ENCODE measurements around the gene PRRT4. TPM values are rescaled to one million over a fixed set of nuclear protein-coding genes. Genes with fewer than 3 reads are reported as not detected.

The PRRT4 gene
- total and polyA plus RNA-seq, 5 experiments from 2014 or later = 0.07 to 0.96 (median 0.34) TPM

DNA sequence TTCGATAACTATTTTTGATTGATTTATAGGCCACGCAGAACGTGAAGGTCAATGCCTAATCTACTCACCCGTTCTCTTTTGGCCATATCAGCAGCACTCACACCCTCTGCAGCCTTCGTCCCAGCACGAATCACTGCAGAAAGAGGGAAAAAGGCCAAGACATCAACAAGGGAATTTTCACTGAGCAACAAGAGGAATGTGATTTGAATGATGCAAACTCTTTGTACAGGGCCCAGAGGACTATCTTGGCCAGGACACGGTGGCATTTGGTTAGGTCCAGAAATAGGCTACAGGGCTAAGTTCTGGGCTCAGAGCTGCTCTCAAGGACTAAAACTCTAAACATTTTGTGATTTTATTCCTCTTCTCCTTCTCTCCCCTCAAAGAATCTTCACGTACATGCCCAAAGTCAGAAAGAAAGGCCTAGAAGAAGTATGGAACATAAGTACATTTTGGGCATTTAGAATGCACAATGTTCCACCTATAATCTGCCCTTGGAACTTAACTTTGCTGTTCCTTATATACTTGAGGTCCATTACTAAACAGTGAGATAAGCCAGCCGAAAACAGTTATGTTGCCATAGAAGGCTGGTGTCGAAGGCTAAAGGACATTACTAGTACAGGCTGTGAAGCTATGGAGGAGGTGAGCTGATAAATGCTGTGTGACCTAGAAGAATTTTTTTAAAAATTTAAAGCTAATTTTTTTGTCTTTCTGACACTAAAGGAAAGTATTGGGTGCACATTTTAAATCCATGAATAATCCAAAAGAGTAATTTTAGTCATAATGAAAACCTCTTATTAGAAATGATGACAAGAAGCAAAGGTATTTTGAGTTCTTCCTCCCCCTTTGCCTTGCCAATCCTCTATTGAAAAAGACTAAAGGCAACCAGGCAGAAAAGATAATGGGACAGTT, 37.8 kb downstream of the PRRT4 start:
- POLR2A ChIA-PET = interaction anchor here (0.6 kb wide), 2 partner anchors 66 to 615 kb away, joined by 3 read pairs; no protein-coding TSS in a partner anchor
- Mint-ChIP-seq H3K36me3 (peaks cover 0 to 75% (median 28%) of the 10 kb centered on the region in 3 donors), H3K9me3 (no peaks in the 10 kb centered on the region), H3K27ac (peak overlapping the region in 5 of 10 donors; percentile 12 to 77 (median 26)), H3K4me3 (no peak overlapping the region), H3K4me1 (peaks cover 16 to 42% (median 42%) of the 10 kb centered on the region in 4 donors), H3K27me3 (no peaks in the 10 kb centered on the region)
- DNase-seq (no peak), ATAC-seq (no peak)

DNA sequence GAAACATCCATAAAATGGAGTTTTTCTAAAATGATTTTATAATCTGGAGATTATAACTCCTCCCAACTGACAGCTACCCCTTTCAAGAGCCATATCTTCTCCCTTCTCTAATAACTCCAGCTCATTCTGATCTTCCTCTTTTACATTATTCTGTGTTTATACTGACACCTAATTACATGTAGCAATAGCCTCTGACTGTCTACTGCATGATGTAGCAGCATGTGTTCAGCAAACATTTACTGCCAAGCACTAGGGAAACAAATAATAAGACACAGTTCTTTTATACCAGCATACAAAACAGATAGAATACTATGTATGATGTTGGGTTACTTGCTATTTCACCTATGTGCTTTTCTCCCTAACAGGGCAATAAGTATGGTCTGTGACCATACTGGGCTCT, 38.5 kb downstream of the PRRT4 start:
- POLR2A ChIA-PET = interaction anchor here (0.6 to 0.7 kb wide), 2 partner anchors 17 to 614 kb away, joined by 3 read pairs; no protein-coding TSS in a partner anchor
- peaks cover 20 to 46% (median 45%) of the 10 kb centered on the region in 4 donors for H3K4me1 Mint-ChIP-seq
- H3K27me3 Mint-ChIP-seq = no peaks in the 10 kb centered on the region
- no peak overlapping the region for H3K4me3 Mint-ChIP-seq
- peak overlapping the region in 5 of 10 donors; percentile 12 to 77 (median 25) for H3K27ac Mint-ChIP-seq
- no peak for ATAC-seq
- no peak for DNase-seq
- H3K9me3 Mint-ChIP-seq = no peaks in the 10 kb centered on the region
- H3K36me3 Mint-ChIP-seq = peaks cover 0 to 75% (median 24%) of the 10 kb centered on the region in 3 donors

DNA sequence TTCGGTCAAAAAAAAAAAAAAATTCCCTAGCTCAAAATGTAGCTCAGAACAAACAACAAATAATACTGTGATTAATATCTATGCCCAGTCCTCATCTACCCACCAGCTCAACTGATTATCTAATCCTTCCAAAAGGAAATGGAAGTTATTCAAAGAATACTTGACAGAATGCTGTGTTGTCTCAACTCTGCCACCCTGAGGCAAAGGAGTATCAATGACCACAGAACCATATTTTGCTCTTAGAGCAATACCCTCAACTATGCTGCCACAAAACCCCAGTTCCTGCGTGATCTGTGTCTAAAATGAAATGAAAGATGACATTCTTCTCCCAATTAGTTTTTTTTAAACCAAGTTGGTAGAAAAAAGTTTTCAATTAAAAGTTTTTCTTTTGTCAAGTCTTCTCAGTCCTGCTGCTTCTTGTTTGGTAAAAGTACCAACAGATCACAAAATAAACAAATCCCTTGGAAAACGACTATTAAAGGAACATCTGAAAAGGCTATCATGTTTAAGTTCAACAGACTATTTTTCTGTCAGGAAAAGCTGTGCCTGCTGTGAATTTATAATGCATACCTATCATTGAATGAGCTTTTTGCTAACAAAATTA, 39.3 kb downstream of the PRRT4 start:
- peaks cover 8 to 76% (median 33%) of the 10 kb centered on the region in 3 donors for H3K36me3 Mint-ChIP-seq
- H3K4me1 Mint-ChIP-seq = peaks cover 20 to 46% (median 45%) of the 10 kb centered on the region in 4 donors
- ATAC-seq (peak; percentile 83 to 92), DNase-seq (peak in 6 of 10 donors; percentile 10 to 48 (median 31))
- H3K27me3 Mint-ChIP-seq = no peaks in the 10 kb centered on the region
- no peaks in the 10 kb centered on the region for H3K9me3 Mint-ChIP-seq
- POLR2A ChIA-PET = interaction anchor here (0.7 to 1.8 kb wide), 3 partner anchors 18 to 61 kb away, joined by 3 to 5 read pairs (median 4); partner anchors contain the start of gene RBM28
- peak overlapping the region in 9 of 10 donors; percentile 7 to 72 (median 41) for H3K4me3 Mint-ChIP-seq
- peak overlapping the region in 9 of 10 donors; percentile 23 to 82 (median 75) for H3K27ac Mint-ChIP-seq

DNA sequence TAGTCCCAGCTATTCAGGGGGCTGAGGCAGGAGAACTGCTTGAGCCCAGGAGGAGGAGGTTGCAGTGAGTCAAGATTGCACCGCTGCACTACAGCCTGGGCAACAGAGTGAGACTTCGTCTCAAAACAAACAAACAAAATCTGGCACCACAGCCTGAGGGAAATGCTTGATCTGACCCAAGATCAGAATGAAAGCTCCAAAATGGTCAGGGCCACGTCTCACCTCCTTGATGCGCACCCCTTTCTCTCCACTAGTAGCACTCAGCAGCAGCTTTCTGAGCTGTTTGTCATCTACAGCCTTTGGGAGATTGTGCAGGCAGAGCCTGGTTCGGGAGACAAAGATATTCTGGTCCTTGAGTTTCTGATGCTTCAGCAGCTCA, 40.5 kb downstream of the PRRT4 start:
- Mint-ChIP-seq H3K27me3 (no peaks in the 10 kb centered on the region), H3K4me3 (peak overlapping the region; percentile 3 to 78 (median 68)), H3K27ac (peak overlapping the region; percentile 72 to 94 (median 88)), H3K36me3 (peaks cover 12 to 76% (median 40%) of the 10 kb centered on the region in 3 donors), H3K9me3 (no peaks in the 10 kb centered on the region), H3K4me1 (peaks cover 20 to 48% (median 46%) of the 10 kb centered on the region in 4 donors)
- peak in 1 of 10 donors; percentile 12 for DNase-seq
- ATAC-seq = no peak
- POLR2A ChIA-PET = interaction anchor here (1.8 kb wide), 1 partner anchor 23 kb away, joined by 5 read pairs; the partner anchor contains the start of gene RBM28

DNA sequence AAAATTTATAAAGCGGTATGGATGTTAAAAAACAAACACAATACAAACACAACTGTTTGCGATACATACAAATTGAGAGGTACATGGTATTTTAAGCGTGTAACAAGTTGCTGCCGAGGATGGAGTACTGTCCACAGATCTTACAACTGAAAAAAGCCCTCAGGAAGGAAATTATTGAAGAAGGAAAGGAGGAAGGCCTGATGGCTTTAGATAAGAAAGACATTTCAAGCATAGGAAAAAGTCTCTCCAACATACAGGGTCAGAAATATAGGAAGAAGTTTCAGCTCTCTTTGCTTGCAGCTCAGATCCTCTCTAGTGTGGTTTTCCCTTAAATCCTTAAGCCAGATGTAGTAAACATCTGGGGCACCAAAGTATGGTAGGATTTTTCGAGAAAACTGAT, 42.8 kb downstream of the PRRT4 start:
- POLR2A ChIA-PET = no interaction called here
- no peaks in the 10 kb centered on the region for H3K9me3 Mint-ChIP-seq
- DNase-seq = no peak
- no peak for ATAC-seq
- peak overlapping the region in 9 of 10 donors; percentile 3 to 94 (median 77) for H3K27ac Mint-ChIP-seq
- peak overlapping the region in 1 of 10 donors; percentile 72 for H3K4me3 Mint-ChIP-seq
- H3K4me1 Mint-ChIP-seq = peaks cover 20 to 59% (median 51%) of the 10 kb centered on the region in 4 donors
- H3K36me3 Mint-ChIP-seq = peaks cover 19 to 75% (median 44%) of the 10 kb centered on the region in 3 donors
- H3K27me3 Mint-ChIP-seq = no peaks in the 10 kb centered on the region

DNA sequence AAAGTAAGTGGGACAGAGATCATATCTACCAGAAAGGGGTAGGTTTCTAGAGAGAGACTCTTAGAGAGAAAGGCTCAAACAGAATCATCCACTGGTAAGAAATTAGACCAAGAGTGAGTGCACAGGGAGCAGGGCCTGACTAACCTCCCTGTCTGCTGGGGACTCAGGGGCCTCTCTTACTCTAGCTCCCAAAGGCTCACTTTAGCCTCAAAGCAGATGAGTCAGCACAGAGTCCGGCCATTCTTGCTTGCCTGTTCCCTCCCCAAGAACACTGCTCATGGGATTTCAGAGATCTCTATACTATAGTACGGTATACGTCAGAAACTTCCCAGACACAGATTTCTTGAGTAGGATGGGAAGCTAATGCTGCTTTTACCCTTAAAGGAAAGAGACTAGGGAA, 50.5 kb downstream of the PRRT4 start:
- Mint-ChIP-seq H3K9me3 (no peaks in the 10 kb centered on the region), H3K27me3 (no peaks in the 10 kb centered on the region), H3K36me3 (peaks cover 18 to 97% (median 43%) of the 10 kb centered on the region in 3 donors), H3K4me1 (peaks cover 0 to 13% (median 6%) of the 10 kb centered on the region in 4 donors), H3K27ac (peak overlapping the region in 5 of 10 donors; percentile 21 to 67 (median 43)), H3K4me3 (no peak overlapping the region)
- ATAC-seq = no peak
- POLR2A ChIA-PET = no interaction called here
- no peak for DNase-seq

DNA sequence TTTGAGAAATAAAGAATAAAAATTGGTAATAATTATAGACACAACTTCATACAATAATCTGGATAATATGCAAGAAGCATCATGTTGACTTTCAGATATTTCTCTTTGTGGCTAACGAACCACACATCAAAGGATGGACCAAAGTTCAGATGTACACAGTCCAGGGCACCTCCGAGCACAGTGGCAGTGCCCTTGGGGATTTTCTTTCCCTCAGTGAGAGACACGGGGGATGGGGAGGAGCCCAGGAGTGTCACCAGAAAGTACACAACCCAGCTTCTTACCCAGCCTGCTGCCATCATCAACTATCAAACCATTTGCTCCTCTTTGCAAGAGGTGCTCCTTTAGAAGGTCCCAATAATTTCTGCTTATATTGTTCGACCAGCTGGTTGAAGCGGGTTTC, 51.0 kb downstream of the PRRT4 start:
- H3K9me3 Mint-ChIP-seq = no peaks in the 10 kb centered on the region
- no peak for ATAC-seq
- H3K27me3 Mint-ChIP-seq = no peaks in the 10 kb centered on the region
- POLR2A ChIA-PET = no interaction called here
- peaks cover 0 to 10% (median 6%) of the 10 kb centered on the region in 4 donors for H3K4me1 Mint-ChIP-seq
- peaks cover 18 to 97% (median 39%) of the 10 kb centered on the region in 3 donors for H3K36me3 Mint-ChIP-seq
- H3K4me3 Mint-ChIP-seq = no peak overlapping the region
- no peak for DNase-seq
- peak overlapping the region in 2 of 10 donors; percentile 43 to 67 for H3K27ac Mint-ChIP-seq

DNA sequence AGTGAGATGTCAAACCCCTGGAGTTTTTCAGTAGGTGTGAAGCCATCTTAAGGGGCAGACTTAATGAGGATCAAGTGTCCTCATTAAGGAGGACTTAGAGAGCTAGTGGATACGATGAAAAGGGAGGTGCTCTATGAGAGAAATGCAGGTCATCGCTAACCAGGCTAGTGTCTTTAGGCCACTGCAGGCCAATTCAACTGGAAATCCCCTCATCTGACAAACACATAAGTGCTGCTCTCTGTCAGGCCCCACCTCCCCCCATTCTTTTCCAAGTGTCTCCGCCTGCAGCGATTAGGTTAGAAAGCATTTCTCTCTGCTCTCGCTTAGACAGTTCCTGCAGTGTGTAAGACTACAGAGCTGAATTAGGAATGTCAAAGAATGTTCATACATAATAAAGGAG, 51.5 kb downstream of the PRRT4 start:
- Mint-ChIP-seq H3K27ac (peak overlapping the region in 4 of 10 donors; percentile 29 to 63 (median 58)), H3K36me3 (peaks cover 13 to 97% (median 38%) of the 10 kb centered on the region in 3 donors), H3K4me3 (no peak overlapping the region), H3K9me3 (no peaks in the 10 kb centered on the region), H3K4me1 (peaks cover 0 to 7% (median 4%) of the 10 kb centered on the region in 4 donors), H3K27me3 (no peaks in the 10 kb centered on the region)
- ATAC-seq (no peak), DNase-seq (no peak)
- POLR2A ChIA-PET = no interaction called here

DNA sequence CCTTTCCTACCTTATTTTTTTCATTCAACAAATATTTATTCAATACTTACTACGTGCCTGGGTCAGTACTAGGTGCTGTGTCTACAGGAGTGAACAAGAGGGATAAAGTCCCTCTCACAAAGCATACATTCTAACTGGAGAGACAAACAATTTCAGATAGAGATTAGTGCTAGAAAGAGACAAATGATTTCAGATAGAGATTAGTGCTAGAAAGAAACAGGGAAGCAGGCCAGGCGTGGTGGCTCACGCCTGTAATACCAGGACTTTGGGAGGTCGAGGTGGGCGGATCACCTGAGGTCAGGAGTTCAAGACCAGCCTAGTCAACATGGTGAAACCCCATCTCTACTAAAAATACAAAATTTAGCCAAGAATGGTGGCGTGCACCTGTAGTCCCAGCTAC, 52.4 kb downstream of the PRRT4 start:
- no peaks in the 10 kb centered on the region for H3K27me3 Mint-ChIP-seq
- DNase-seq (no peak), ATAC-seq (no peak)
- POLR2A ChIA-PET = no interaction called here
- H3K9me3 Mint-ChIP-seq = no peaks in the 10 kb centered on the region
- peaks cover 0 to 2% (median under 1%) of the 10 kb centered on the region in 4 donors for H3K4me1 Mint-ChIP-seq
- H3K27ac Mint-ChIP-seq = peak overlapping the region in 1 of 10 donors; percentile 30
- H3K4me3 Mint-ChIP-seq = no peak overlapping the region
- H3K36me3 Mint-ChIP-seq = peaks cover 11 to 97% (median 31%) of the 10 kb centered on the region in 3 donors

DNA sequence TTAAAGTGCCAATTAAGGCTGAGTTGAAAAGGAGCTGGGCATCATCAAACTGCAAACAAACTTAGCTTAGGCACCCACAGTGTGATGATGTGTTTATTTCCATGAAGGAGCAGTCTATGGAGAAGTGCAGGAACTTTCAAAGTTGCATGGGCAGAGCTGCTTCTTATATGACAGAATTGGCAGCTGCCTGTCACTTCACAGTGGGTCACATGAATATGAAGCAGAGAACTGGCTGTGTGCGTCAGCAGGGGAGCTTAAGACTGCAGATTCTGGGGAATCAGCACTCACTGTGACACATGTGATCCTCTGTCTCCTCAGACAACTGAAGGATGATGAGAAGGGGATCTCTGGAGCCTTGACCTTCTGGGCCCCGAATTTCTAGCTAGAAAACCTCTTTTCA, 54.4 kb downstream of the PRRT4 start:
- no peaks in the 10 kb centered on the region for H3K27me3 Mint-ChIP-seq
- no peak for ATAC-seq
- POLR2A ChIA-PET = interaction anchor here (0.5 kb wide), 1 partner anchor 13 kb away, joined by 3 read pairs; no protein-coding TSS in a partner anchor
- H3K4me3 Mint-ChIP-seq = no peak overlapping the region
- no peak for DNase-seq
- H3K36me3 Mint-ChIP-seq = peaks cover 11 to 91% (median 23%) of the 10 kb centered on the region in 3 donors
- peaks cover 0 to 2% (median 0%) of the 10 kb centered on the region in 4 donors for H3K4me1 Mint-ChIP-seq
- H3K27ac Mint-ChIP-seq = peak overlapping the region in 6 of 10 donors; percentile 35 to 75 (median 48)
- H3K9me3 Mint-ChIP-seq = no peaks in the 10 kb centered on the region

DNA sequence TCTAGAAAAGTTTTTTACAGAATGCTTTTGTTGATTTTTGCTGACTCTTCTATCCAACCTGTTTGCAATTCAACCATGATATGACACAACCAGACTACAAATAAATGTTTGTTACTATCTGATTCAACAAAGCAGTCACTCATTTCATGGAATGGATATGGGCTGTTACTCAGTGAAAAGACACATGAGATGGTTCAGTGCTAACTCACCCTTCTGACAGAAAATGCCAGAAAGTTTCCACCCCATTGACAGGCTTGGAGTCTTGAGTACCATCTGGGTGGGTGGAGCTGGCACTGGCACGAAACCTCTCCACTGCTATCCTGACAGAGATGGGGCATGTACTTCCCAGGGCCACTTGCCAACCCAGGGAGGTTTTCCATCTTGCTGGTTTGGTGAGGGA, 57.3 kb downstream of the PRRT4 start:
- H3K36me3 Mint-ChIP-seq = peaks cover 6 to 62% (median 11%) of the 10 kb centered on the region in 3 donors
- POLR2A ChIA-PET = no interaction called here
- ATAC-seq (no peak), DNase-seq (no peak)
- no peaks in the 10 kb centered on the region for H3K9me3 Mint-ChIP-seq
- H3K4me1 Mint-ChIP-seq = peaks cover 0 to 4% (median 0%) of the 10 kb centered on the region in 4 donors
- no peak overlapping the region for H3K27ac Mint-ChIP-seq
- no peaks in the 10 kb centered on the region for H3K27me3 Mint-ChIP-seq
- no peak overlapping the region for H3K4me3 Mint-ChIP-seq

DNA sequence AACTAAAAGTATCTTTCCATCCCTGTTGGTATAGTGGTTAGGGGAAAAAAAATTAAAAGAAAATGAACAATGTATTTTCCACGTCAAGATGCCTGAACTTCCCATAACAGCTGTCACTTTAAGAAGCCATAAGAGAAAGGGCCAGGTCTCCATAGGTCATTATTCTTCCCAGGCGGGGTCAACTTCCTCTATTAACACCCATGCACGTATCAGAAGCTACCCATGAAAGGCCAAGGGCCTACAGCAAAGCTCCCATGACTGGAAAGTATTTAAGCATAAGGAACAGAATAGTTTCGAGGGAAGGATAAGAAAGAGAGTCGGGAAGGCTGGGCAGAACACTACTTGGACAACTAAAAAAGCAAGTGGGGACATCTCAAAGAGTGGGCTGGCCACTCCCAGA, 57.8 kb downstream of the PRRT4 start:
- H3K36me3 Mint-ChIP-seq = peaks cover 6 to 58% (median 9%) of the 10 kb centered on the region in 3 donors
- H3K4me3 Mint-ChIP-seq = no peak overlapping the region
- POLR2A ChIA-PET = no interaction called here
- DNase-seq (no peak), ATAC-seq (no peak)
- H3K27me3 Mint-ChIP-seq = no peaks in the 10 kb centered on the region
- peak overlapping the region in 3 of 10 donors; percentile 14 to 71 (median 31) for H3K27ac Mint-ChIP-seq
- no peaks in the 10 kb centered on the region for H3K9me3 Mint-ChIP-seq
- peaks cover 0 to 4% (median 0%) of the 10 kb centered on the region in 4 donors for H3K4me1 Mint-ChIP-seq

Data from naive thymus-derived CD8-positive, alpha-beta T cell (primary cell).